NCI-H1048 (cell line): Measurements from ENCODE around the gene COL27A1.

ENCODE experiments used
- DNase-seq: peaks from one replicate; lab custom pipeline; 2025; lab: John Stamatoyannopoulos, UW

The COL27A1 gene

DNA sequence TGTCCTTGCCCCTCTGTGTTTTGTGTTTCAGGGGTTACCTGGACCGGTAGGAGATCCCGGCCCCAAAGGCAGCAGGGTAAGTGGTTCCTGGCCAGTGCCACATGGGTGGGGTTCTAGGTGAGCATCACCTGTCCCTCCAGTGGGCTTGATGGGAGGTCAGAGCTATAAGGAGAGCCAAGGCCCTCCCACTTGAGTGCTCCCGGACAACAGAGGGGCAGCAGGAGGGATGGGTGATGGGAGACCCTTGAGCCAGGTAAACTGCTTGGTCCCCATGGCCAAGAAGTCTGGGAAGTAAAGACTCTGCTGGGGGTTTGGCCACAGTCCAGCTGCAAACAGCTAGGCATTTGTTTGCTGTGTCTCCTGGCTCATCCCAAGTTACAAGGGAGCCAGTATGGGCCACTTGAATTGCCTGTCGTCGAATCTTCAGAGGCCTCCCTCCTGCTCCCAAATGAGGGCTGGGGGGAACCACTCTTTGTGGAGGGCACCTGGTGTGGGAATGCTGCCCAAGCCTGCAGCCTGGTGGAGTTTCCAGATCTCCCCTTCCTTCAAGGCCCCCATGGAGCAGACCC is 51.0 kb downstream of the COL27A1 start:
- DNase-seq: no peak

DNA sequence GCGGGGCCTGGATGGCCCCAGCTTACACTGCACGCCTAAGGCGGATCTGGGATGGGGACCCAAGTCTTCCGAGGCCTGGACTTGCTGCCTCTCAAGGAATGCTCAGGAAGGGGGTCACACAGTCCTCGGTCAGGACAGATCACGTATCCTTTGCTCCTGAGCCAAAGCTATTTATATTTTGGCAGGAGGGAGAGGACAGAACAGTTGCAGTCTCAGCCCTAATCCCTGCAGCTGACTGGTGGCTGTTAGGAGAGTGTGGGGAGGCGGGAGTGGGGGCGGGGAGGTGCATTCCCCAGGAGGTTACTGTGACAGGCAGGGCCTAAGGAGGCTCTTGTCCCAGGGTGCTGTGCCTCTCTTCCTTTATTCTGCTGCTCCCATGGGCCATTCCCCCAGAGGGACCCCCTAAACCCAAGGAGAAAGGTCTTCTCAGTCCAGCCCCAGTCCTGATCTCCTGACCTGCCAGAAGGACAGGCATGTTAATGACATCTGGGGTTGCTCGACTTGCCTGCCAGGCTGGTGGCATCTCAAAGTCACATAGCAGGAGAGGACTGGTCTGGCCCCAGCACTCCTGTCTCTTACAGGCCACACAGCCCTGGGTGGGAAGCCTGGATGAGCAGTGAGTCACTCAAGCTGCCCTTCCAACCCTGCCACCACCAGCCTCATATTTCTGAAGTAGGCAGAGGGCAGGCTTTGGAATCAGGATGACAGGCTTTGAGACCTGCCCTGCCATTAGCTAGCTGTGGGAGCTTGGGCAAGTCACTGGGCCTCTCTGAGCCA is 51.9 kb downstream of the COL27A1 start:
- no peak for DNase-seq

DNA sequence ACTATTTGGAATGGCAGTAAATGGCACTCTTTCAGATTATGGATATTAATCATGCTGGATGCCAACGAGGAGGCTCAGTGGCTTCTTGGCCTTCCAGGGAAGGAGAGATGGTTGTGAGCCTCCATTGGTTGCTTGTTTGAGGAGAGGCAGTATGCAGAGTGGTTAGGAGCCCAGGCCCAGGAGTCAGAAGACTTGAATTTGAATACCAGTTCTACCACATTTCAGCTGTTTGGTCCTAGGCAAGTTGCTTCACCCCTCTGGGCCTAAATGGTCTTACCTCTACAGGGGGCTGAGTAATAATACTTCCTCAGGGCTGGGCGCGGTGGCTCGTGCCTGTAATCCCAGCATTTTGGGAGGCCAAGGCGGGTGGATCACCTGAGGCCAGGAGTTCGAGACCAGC is 52.5 kb downstream of the COL27A1 start:
- DNase-seq: no peak

DNA sequence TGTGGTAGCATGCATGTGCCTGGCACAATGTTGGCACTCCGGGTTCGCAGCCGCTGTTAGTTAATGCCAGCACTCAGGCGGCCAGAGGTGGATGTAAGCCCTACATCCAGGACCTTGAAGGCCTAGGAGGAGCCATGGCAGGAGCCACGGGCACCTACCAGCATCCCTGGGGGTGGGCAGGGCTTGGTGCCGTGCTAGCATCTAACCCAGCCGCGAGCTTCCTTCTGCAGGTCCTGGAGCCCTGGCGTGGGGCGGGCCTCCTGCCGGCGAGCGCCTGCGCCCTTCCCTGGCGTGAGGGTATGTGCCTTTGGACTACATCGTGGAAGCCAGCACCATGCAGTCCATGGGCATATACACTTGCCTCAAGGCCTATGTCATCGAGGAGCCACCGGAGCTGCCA is 53.8 kb downstream of the COL27A1 start:
- no peak for DNase-seq

DNA sequence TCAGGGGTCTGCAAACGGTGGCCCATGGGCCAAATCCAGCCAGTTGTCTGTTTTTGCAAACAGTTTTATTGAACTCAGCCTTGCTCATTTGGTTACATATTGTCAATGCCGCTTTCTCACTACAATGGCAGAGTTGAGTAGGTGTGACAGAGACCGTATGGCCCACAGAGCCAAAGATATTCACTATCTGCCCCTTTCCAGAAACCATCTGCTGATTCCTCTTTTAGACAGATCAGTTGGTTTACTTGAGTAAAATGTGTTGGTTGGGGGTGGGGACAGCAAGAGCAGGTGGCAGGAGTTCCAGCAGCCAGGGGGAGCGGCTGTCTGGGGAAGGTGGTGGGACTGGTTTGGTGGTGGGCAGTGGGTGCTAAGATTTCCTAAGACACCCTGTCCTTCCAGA is 54.8 kb downstream of the COL27A1 start:
- no peak for DNase-seq

DNA sequence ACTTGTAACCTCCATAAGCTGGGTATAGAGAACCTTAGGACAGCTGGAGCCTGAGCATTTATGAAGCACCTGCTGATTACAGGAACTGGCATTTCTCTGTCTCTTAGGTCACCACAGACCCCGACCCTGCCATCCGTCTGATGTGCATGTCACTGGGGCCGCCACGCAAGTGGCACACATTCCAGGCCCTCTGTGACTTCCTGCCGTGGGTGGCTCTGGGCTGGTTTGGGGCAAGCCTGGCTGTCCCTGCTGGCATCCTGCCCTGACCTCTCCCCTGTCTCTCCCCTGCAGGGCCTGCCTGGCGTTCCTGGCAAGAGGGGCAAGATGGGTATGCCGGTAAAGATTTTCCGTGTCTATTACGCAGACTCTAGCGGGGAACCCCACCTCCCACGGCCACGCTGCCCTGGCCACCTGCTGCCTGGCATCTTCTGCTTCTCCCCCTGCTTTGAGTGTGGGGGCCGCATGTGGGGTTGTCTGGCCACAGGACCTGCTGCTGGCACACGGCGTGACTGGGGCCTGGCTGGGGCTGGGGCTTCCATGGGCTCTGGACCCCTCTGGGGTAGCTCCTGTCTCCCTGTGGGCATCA is 55.4 kb downstream of the COL27A1 start:
- DNase-seq: no peak

DNA sequence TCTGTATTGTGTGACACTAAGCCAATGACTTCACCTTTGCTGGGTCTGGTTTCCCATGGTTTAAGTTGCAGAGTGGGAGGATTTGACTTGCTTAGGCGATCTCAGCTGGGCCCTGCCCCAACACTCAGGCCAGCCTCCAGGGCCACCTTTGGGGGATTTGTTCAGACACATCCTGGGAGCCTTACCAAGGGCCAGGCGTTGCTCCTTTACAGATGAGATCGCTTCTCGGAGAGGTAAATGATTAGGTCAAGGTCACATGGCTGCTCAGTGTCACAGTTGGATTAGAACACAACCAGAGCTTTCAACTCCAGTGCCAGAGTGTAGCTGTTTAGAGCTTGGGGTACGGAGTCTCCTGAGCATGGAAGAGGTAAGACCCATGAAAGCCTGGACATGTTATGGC is 57.5 kb downstream of the COL27A1 start:
- DNase-seq: no peak

DNA sequence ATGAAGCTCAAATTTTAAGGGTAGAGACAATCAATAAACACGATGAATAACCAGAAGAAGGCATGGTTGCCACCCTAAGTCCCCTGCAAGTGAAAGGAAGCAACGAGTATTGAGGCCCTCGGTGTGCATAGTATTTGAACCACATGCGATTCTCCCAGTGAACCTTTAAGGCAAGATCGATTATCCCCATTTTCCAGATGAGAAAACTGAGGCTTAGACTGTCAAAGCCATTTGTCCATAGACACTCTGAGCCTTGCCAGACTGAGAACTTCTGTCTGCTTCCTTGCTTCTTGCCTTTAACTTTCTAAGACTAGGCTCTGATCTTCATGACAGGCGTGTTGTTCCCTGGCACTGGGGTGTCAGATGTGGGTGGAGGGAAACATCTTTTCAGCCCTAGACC is 58.2 kb downstream of the COL27A1 start:
- DNase-seq: no peak

DNA sequence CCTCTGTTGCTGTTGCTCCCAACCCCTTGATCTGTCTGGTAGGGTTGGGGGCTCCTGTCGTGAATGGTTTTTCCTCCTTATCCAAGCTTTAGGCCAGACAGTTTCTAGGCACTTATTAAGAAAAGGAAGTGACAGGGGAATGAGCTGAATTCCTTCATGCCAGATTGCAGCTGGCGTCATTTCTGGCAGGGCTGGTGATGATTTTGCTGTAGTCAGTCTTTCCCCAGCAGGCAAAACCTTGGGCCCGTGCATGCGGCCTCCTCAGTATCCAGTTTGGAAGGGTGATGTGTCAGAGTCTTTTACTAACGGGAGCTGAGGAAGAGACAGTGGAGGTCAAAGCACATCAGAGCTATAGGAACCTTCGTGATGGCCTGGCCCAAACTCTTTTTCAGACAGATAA is 58.8 kb downstream of the COL27A1 start:
- DNase-seq: no peak

DNA sequence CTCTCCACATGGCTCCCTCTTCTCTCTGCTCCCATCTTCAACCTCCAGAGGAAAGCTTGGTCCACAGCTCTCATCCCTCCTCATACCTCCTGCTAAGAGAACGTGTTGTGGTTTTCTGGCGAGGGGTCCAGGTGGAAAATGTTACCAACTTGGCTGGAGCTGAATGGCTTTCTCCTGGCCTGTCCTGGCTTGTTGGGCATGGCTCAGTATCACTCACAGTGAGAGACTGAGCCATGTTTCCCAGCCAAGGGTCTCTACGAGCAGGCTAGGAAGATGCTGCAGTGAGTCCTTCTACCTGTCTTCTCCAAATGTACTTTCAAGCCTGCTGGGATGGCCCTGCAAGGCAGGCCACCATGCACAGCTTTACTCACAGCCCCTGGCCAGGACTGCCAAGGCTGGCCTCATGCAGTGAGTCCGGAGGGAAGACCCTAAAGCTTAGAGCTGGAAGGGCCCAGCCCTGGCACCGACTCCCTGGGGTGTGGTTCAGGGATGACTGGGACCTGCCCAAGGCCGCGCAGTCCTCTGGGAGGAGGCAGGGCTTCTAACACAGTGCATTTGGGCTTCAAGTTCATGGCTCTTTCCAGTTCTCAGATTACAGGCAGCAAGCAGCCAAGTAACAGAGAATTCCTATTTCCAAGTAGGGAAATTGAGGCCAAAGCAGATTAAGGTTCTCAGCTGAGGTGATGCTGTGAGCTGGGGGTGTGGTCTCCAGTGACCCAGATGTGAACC is 59.5 kb downstream of the COL27A1 start:
- DNase-seq: no peak

DNA sequence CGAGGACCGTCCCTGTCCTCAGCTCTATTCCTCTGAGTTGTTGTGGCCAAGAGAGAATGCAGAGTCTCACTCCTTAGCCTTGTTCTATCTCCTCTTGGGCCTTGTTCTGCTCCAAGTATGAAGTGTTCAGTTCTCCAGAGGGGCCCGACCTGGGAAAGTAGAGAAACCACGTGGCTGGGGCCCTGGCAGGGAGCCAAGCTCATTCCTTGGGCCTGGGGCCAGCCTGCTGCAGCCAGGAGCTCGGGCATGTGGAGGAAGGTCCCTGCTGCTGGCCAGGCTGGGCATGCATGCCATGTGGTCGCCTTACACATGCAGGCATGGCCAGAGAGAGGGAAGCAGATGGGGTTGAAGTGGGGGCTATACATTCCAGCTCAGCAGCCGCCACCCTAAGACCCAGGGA is 60.7 kb downstream of the COL27A1 start:
- DNase-seq: no peak

DNA sequence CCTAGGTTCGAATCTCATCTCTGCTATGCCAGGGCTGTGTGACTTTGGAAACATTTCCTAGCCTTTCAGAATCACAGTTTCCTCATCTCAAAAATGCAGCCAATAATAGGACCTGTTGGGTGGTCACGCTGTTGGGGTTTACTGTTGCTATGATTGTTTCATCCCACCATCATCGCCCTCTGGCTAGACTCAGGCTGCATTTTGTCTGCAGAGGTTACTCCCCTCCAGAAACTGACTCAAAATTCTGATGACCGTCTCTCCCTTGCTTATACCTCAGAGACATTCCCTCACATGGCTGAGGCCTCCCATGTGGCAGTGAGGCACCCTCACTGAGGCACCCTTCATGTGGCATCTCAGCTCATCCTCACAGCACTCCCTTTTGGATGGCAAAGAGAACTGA is 61.6 kb downstream of the COL27A1 start:
- no peak for DNase-seq

DNA sequence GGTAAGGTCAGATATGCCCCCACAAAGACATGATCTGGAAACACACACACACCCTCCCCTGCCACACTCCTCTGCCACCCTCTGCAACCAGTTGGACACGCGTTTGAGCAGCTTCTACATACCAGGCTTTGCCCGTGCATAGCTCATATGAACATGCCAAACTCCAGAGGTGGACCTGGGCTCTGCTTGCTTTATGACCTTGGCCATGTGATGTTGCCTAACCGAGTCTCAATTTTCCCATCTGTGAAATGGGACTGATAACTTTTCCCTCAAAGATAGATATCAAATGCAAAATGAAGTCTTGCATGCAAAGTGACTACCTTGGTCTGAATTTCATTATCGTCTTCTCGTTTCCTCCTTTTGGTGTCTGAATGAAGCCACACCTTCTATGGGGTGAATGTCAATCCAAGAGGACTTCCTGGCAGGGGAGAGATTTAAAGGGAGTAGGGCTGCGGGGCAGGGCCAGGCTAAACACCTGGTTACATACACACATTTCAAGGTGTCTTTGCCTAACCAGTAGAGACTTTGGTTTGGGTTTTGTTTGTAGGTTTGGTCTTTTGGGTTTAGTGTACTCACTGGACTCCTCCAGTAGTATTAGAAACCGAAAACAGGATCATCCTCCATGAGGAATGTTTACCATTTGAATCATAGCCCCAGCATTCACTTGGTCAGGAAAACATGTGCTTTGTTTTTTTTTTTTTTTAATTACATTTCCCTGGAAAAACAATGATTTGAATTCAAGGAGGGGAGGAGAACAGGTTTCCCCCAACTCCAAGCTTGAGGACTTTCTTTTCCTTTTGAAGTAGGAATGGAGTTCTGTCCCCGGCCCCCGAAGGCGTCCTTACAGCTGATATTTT is 63.2 kb downstream of the COL27A1 start:
- DNase-seq: no peak

DNA sequence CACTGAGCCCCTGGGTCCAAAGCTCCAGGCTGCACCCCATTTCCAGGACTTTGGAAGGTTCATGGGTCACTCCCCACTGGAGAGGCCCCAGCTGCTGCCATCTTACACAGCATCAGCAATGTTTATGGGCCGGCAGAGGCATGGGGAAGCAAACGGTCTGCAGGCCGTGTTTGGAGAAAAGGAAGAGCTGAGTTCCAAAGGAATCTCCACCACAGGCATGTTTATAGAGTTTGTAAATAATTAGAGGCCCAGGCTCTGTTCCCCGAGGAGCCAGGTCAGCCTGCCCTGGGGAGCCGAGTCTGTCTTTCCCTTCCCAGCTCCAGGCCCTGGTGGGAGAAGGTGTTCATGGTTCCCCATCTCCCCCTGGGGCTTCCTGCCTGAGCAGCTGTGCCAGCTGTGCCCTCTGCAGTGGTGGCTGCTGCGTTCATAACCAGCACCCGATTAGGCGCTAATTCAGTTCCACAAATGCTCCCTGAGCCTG is 64.8 kb downstream of the COL27A1 start:
- no peak for DNase-seq

DNA sequence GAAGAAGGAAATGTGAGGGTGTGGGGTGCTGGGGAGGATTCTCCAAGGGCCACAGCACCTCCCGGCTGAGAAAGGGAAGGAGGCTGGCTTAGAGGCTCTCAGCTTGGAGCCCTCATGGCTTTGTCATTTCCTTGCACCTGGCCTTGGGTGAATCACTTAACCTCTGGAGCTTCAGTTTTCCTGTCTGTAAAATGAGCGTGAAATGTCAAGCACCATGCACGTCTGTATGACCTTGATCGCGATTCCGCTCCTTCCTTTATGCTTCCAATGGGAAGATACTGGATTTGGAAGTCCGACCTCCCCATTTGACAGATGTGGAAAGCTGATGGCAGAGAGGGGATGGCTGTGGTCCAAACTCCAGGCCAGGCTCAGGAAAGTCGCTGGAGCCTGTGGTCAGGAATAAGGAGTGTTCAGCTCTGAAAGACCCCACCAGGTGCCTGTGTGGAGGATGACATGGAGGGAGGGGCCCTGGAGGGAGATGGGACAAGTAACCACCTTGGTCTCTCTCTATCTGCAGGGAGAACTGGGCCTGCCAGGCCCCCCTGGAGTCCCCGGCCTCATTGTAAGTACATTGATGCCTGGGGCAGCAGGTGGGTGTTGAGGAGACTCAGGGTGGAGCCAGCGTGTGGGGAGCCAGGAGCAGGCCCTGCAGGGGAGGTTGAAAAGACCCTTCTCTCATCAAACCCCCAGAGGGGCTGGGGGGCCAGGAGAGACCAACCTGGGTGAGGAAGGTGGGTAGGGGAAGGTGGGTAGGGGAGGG is 66.5 kb downstream of the COL27A1 start:
- no peak for DNase-seq

DNA sequence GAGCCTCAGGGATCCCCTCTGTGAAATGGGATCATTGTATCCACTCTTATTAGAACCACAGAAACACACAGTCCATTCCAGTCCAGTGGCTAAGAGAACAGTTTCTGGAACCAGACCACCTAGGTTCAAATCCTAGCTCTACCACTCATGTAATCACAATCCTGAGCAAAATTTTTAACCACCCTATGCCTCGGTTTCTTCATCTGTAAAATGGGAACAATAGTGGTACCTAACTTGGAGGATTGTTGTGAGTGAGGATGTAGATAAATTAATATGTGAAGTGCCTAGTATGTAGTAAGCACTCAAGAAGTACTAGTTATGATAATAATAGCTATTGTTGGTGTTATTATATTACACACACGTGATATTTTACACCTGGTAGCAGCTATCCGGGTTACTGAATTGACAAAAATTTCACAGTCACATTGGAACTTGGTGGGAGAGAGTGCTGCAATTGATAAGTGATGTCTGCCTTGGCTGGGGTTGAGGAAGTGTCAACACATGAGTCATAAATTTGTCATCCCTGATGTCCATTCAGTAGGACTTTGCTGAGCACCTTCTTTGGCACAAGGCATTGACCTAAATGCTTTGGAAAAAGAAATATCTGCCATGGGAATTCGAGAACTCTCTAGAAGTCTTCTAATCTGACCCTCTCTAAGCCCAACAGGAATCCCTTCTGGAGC is 68.4 kb downstream of the COL27A1 start:
- no peak for DNase-seq

DNA sequence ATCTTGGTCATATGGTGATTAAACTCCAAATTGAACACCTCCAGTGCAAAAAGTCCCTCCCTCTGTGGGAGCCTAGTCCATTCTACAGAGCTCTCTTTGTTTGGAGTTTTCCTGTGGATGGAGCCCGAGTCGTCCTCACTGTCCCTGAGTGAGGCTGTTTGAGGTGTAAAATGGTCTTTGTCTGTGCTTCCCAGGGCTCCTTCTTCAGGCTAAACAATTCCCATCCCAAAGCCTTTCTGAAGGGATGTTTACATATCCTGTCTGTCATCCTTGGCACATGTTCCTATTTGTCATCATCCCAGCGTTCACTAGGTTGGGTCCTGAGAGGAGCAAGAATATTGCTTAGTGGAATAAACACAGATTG is 68.9 kb downstream of the COL27A1 start:
- no peak for DNase-seq

DNA sequence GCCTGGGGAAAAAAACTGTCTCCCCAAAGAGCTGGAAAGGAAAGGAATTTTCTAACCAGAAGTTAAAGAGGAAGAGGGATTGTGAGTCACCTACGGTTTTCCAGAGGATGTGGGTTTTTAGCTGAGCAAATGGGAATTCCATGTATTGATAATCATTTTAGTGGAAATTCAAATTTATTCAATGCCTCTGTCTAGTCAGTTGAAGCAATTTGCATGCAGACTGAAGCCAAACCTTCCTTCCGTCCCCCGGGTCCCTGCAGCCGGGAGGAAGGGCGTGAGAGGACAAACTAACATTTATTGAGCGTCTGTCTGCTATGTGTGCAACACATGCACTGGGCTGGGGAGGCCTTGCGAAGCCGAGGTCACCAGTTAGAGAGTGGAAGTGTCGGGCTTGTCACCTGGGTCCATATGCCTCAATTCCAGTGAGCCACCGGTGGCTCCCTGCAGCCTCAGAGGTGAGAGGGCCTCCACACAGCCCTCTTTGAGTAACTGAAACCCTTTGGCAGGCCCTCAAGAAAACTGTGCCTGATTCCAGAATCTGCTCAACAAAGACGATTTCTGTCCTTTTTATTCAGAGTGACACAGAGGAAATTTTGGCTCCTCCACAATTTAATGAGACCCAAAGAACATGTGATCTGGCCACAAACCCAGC is 70.3 kb downstream of the COL27A1 start:
- DNase-seq: no peak

DNA sequence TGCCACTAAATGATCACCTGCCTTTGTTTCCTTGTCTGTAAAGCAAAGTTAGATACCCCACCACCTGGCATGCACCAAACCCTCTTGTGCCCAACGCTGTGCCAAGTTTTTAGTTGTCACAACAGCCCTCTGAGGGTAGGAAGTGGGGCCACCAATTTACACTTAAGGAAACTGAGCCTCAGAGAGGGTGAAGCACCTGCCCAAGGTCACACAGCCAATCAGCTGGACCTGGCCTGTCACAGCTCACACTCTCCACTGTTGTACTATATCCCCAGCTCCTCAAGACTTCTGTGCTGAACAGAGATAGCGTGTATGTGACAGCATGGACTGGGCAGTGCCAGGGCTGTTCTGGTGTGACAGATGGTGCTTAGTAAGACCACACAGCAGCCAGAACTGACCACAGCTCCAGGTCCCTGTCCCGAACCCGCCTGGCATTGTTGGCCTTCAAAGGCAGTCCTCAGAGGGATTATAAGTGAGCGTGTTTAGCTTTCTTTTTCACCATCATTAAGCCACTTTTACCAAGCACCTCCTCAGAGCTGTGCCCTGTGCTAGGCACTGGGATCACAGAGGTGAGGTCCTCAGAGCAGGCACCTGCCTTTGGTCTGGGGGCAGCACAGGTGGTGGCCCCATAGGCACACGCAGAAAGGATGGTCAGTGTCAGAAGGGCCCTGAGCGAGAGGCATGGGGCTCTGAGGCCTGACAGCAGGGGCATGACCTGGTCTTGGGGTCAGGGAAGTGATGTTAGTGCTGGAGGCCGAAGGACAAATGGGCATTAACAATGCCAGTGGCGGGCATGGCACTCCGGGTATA is 71.1 kb downstream of the COL27A1 start:
- no peak for DNase-seq
